Activated effector memory CD4-positive, alpha-beta T cell treated with Interleukin-2 at 50 U/mL for 16 hours (primary cell): ENCODE measurements around the gene NDE1.

Experiments
- DNase-seq: peaks from one replicate; pipeline ENCODE4 v3.0.0-alpha.2; 2020

NDE1 gene

DNA sequence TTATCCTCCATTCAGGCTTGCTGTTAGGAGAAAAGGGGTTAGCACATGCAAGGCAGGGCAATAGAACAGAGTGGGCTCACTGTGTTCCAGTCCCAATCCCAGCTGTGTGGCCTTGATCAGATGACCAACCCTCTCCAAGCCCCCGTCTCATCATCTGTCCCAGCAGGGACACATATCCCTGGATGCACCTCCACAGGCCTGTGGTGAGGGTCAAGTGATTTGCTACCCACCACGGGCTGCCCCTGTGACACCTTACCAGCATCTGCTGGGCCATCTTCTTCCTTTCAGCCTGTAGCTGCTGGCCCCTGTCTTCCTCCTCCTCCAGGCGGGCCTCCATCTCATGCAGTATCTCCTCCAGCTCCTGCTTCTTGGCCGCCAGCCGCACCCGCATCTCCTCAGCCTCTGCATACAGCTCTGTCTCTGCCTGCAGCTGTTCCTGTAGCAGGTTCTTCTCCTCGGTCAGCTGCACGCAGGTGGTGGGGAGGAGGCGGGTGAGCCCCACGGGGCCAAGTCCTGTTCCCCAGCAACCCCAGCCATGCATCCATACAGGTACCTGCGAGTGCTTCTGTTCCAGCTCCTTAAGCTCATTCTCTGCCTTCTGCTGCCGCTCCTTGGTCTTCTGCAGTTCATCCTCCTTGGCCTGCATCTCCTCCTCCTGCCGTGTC lies 91.3 kb downstream of the NDE1 start:
- DNase-seq, result no peak

DNA sequence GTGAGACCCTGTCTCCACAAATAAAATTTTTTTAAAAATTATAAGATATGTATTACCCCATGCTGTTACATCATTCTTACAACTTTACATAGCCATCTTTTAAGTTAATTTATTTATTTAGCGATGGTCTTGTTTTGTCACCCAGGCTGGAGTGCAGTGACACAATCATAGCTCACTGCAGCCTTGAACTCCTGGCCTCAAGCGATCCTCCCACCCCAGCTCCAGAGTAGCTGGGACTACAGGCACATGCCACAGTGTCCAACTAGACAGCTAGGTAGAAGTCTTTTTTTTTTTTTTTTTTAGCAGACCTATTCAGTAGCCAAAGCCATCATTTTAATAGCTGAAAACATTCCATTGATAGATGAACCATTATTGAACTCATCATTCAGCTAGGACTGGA lies 92.7 kb downstream of the NDE1 start:
- DNase-seq, result no peak

- no peak for DNase-seq
These were observed 93.6 kb downstream of the NDE1 start for GRCh38 chr16:15743657-15744056.

DNA sequence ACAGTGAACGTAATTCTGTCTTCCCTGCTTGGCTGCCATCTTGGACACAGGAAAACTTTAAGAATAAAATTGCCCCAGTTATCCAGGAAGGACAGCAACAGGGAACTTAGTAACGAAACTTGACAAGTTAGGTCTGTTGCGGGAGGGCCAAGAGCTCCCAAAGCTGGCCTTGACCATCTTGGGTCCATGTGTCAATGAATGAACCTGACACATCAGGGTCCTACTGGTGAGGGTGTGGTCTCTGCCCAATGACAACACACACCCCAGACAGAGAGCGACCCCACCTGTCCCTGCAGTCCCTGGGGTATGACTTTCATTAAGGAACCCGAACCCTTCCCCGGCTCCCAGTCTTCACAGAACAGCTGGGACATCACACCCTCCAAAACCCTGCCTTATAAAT lies 96.3 kb downstream of the NDE1 start:
- no peak for DNase-seq

GRCh38 chr16:15747937-15748336 lies 97.9 kb downstream of the NDE1 start:
- DNase-seq, result no peak

DNA sequence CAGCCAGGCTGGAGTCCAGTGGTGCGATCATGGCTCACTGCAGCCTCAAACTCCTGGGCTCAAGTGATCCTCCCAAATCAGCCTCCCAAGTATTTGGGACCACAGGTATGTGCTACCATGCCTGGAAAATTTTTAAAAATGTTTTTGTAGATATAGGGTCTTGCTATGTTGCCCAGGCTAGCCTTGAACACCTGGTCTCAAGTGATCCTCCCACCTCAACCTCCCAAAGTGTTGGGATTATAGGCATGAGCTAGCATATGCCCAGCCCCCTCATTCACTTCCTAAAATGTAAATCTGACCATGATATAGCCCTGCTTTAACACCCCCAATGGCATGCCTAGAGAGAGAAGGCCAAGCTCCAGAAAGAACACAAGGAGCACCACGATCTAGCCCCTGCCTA lies 98.6 kb downstream of the NDE1 start:
- no peak for DNase-seq

DNA sequence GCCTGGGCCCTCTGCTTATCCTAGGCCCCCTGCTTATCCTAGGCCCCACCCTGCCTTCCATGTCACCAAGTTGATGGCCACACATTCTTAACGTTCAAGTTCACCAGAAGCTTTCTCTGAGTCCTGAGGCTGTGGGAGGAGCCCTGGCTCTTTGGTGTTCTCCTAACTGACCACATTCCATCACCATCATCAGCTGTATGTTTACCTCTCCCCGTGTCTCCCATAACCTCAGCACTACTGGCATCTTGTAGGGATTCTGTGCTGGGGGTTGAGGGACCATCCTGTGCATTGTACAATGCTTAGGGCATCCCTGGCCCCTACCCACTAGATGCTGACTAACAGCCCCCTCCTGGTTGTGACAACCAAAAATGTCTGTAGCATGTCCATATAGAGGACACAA lies 99.3 kb downstream of the NDE1 start:
- DNase-seq, result no peak

DNA sequence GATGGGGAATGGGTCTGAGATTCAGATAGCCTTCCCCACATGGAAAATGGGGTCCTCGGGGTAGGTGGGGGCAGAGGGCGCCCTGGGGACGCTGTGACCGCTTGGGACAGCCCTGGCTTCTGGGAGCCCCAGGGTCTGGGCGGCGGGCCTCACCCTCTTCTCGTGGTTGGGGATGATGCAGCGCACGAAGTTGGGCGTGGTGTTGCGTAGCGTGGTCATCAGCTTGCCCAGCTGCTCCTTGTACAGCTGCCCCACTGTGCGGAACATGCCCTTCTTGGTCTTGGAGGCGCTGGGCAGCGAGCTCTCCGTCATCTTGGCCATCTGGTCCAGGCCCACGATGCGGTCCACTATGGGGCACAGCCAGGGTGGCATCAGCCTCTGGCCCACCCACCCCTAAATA lies 99.9 kb downstream of the NDE1 start:
- no peak for DNase-seq

DNA sequence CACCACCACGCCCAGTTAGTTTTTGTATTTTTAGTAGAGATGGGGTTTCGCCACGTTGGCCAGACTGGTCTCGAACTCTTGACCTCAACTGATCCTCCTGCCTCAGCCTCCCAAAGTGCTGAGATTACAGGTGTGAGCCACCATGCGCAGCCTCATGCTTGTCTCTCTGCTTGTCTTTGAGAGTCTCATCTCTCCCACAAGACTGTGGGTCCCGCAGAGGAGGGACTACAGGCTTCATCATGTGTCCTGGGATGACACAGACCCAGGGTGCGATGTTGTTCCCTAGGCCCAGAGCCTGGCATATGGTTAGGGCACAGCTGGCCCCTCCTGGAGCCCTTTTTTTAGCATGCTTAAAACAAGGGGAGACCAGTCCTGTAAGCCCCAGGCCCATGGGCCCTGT lies 101.9 kb downstream of the NDE1 start:
- DNase-seq, result no peak

DNA sequence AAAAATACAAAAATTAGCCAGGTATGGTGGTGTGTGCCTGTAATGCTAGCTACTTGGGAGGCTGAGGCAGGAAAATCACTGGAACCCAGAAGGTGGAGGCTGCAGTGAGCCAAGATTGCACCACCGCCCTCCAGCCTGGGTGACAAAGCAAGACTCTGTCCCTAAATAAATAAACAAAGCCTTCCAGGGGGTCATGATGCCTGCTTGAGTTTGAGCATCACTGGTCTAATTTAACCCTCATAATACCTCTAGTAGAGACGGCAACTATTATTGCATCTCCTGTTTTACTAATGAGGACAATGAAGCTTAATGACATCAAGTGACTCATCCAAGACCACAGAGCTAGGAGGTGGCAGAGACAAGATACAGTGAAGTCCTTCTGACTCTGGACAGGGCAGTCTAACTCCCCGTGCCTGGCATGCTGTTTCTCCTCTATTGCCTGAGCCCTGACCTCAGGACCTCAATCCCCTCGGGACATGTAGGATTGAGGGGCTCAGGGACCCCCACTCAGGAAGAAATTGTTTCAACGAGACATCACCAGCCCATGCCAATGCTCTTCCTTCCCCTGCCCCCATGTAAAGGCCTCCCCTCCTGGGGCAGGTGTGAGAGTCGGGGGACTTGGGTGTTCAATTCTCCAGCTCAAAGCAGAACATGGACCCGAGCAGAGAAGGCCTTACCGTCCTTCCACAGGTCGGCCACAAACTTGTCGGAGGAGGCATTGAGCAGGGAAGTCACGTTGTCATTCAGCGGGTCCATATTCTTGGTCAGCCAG lies 102.9 kb downstream of the NDE1 start:
- no peak for DNase-seq

- DNase-seq, result no peak
These were observed 104.9 kb downstream of the NDE1 start for GRCh38 chr16:15754821-15755534.

DNA sequence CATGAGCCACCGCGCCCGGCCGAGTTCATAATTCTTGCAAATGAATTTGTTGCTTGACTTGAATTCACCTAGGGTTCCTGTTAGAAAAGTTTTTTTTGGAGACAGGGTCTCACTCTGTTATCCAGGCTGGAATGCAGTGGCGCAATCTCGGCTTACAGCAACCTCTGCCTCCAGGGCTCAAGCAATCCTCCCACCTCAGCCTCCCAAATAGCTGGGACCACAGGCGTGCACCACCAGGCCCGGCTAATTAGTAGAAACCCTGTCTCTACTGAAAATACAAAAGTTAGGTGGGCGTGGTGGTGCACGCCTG lies 107.0 kb downstream of the NDE1 start:
- no peak for DNase-seq

DNA sequence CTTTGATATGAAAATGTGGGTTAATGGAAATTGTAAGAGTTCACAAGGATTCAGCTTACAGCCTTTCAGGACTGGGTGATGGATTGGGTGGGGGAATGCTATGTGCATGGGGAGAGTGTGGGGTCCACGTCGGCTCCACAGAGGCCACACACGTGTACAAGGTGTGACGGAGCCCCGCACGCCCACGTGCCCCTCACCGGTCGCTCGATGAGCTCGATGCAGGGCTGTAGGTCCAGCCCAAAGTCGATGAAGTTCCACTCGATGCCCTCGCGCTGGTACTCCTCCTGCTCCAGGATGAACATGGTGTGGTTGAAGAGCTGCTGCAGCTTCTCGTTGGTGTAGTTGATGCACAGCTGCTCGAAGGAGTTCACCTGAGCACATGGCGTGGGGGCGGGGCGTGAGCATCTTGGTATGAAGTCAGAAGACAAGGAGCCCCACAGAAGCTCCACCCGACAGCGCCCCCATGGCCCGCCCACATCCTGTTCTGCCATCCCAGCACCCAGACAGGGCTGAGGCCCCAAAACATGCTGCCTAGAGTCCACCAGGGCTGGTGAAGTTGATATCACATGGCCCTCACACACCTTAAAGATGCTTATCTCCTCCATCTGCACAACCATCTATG lies 107.7 kb downstream of the NDE1 start:
- DNase-seq, result no peak

GRCh38 chr16:15759070-15759469 lies 109.0 kb downstream of the NDE1 start:
- no peak for DNase-seq

DNA sequence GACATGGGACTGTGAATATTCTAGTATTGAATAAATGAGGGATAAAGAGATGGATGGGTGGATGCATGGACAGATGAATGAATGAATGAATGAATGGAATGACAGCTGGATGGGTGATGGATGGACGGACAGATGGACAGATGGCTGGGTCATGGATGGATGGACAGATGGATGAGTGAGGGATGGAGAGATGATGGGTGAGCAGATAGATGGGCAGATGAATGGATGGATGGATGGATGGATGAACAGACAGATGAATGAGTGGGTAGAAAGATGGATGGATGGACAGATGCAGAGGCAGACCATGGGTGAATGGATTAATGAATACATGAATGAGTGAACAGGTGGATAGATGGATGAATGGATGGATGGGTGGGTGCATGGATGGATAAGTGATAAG lies 110.1 kb downstream of the NDE1 start:
- DNase-seq, result no peak

GRCh38 chr16:15764112-15764511 lies 114.1 kb downstream of the NDE1 start:
- DNase-seq, result no peak

GRCh38 chr16:15765116-15765515 lies 115.1 kb downstream of the NDE1 start:
- no peak for DNase-seq

- DNase-seq, result no peak
These were observed 115.8 kb downstream of the NDE1 start for GRCh38 chr16:15765880-15766279.

DNA sequence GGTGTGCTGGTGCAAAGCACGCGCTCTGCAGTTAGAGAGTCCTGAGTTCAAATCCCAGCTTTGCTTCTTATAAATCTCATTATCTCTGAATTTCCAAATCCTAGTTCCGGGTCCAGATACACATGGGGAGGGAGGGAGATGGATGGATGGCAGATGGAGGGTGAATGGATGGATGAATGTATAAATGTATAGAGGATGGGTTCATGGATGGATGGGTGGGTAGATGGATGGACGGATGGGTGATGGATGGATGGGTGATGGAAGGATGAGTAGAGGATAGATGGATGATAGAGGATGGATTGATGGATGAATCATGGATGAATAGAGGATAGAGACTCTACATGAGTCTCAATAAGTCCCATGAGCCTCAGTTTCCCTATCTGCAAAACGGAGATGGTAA lies 116.9 kb downstream of the NDE1 start:
- DNase-seq, result no peak

- no peak for DNase-seq
These were observed 118.2 kb downstream of the NDE1 start for GRCh38 chr16:15768201-15768600.

GRCh38 chr16:15769239-15769638 lies 119.2 kb downstream of the NDE1 start:
- no peak for DNase-seq

- no peak for DNase-seq
These were observed 120.1 kb downstream of the NDE1 start for GRCh38 chr16:15770107-15770506.

DNA sequence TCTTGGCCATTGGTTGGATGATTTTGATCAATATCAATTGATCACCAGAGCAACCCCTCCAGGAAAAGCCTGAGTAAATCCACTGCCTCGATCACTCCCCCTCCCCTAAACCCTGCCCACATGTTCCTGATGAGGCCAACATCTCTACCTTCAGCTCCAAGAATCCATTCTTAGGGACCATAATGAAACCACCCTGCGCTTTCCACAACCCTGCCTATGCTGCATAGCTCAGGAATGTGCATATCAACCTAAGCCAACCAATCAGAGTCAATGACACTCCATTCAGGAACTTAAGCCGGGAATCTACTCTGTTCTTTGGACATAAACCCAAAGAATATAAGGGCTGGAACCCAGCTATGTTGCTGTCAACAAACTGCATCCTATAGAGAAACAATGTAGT lies 120.5 kb downstream of the NDE1 start:
- DNase-seq, result no peak

- no peak for DNase-seq
These were observed 121.6 kb downstream of the NDE1 start for GRCh38 chr16:15771694-15772093.
